GM12878 (cell line): Measurements from ENCODE around the gene XPO6.

Experiments
- JUND ChIP-seq: IDR thresholded peaks from 2 replicates; pipeline ENCODE4 v1.6.1; 2012; ENCODE audit warnings: low read depth, mild to moderate bottlenecking, low read length, improper control_type of control experiment, moderate library complexity
- PKNOX1 ChIP-seq: fragments of 450-650 bp; IDR thresholded peaks from 2 replicates; pipeline ENCODE4 v1.6.1; 2016; ENCODE audit warnings: mild to moderate bottlenecking
- REST ChIP-seq: IDR thresholded peaks from 2 replicates; pipeline ENCODE4 v1.6.1; 2012; ENCODE audit warnings: mild to moderate bottlenecking, low read depth, low read length
- SIX5 ChIP-seq: IDR thresholded peaks from 2 replicates; pipeline ENCODE4 v1.6.1; 2011; ENCODE audit warnings: mild to moderate bottlenecking, low read depth, low read length, moderate library complexity; ENCODE audit not compliant: severe bottlenecking

GRCh38 chr16:28155293-28155692 is 56.5 kb downstream of the XPO6 start:
- TF ChIP-seq PKNOX1 (no peak), REST (no peak), JUND (no peak), SIX5 (no peak)
